HEK293T (cell line): Measurements from ENCODE around the gene TM4SF4.

Experiments
- CTCF ChIA-PET: fragments of 350-600 bp; formaldehyde crosslinking; extraction: SDS; loops from one replicate; lab custom pipeline; 2021; ENCODE audit warnings: antibody characterized with exemption, inconsistent platforms; lab: Yijun Ruan, JAX
- POLR2A ChIA-PET: fragments of 350-600 bp; formaldehyde crosslinking; extraction: SDS; loops from one replicate; lab custom pipeline; 2020; ENCODE audit warnings: antibody characterized with exemption, inconsistent platforms; lab: Yijun Ruan, JAX
- DNase-seq: peaks from one replicate; pipeline ENCODE4 v3.0.0; 2012; ENCODE audit warnings: mixed read lengths; ENCODE audit errors: extremely low spot score
- ARNT ChIP-seq: fragments of 450-650 bp; IDR thresholded peaks from 2 replicates; pipeline ENCODE4 v1.6.1; 2017; ENCODE audit warnings: mild to moderate bottlenecking
- BHLHE40 ChIP-seq: fragments of 450-650 bp; IDR thresholded peaks from 2 replicates; pipeline ENCODE4 v1.6.1; 2016; ENCODE audit warnings: mild to moderate bottlenecking, moderate library complexity, borderline replicate concordance
- CTBP1 ChIP-seq: fragments of 450-650 bp; IDR thresholded peaks from 2 replicates; pipeline ENCODE4 v1.6.1; 2016; ENCODE audit warnings: borderline replicate concordance
- ELF4 ChIP-seq: fragments of 450-650 bp; IDR thresholded peaks from 2 replicates; pipeline ENCODE4 v1.6.1; 2017; ENCODE audit warnings: antibody characterized with exemption
- FOXA1 ChIP-seq: fragments of 450-650 bp; IDR thresholded peaks from 2 replicates; pipeline ENCODE4 v1.6.1; 2016; ENCODE audit warnings: mild to moderate bottlenecking
- FOXK2 ChIP-seq: fragments of 450-650 bp; IDR thresholded peaks from 2 replicates; pipeline ENCODE4 v1.6.1; 2016; ENCODE audit warnings: mild to moderate bottlenecking
- FOXM1 ChIP-seq: fragments of 450-650 bp; IDR thresholded peaks from 2 replicates; pipeline ENCODE4 v1.6.1; 2017; ENCODE audit warnings: mild to moderate bottlenecking, borderline replicate concordance
- HDGF ChIP-seq: fragments of 450-650 bp; IDR thresholded peaks from 2 replicates; pipeline ENCODE4 v1.6.1; 2017; ENCODE audit warnings: antibody characterized with exemption, borderline replicate concordance
- L3MBTL2 ChIP-seq: fragments of 450-650 bp; conservative IDR thresholded peaks from 2 replicates; pipeline ENCODE4 v1.6.1; 2016; ENCODE audit warnings: mild to moderate bottlenecking
- LEF1 ChIP-seq: fragments of 450-650 bp; IDR thresholded peaks from 2 replicates; pipeline ENCODE4 v1.6.1; 2017; ENCODE audit warnings: mild to moderate bottlenecking, borderline replicate concordance
- NFRKB ChIP-seq: fragments of 450-650 bp; IDR thresholded peaks from 2 replicates; pipeline ENCODE4 v1.6.1; 2016; ENCODE audit warnings: mild to moderate bottlenecking, moderate library complexity
- SP1 ChIP-seq: fragments of 450-650 bp; IDR thresholded peaks from 2 replicates; pipeline ENCODE4 v1.6.1; 2017
- SUZ12 ChIP-seq: fragments of 450-650 bp; IDR thresholded peaks from 2 replicates; pipeline ENCODE4 v1.6.1; 2016; ENCODE audit warnings: mild to moderate bottlenecking
- TARDBP ChIP-seq: fragments of 450-650 bp; IDR thresholded peaks from 2 replicates; pipeline ENCODE4 v1.6.1; 2016
- ZNF384 ChIP-seq: fragments of 450-650 bp; IDR thresholded peaks from 2 replicates; pipeline ENCODE4 v1.6.1; 2016
- TF ChIP-seq, protein P1 (sequence below): fragments of 450-650 bp; IDR thresholded peaks from 2 replicates; pipeline ENCODE4 v1.6.1; 2016

The TM4SF4 gene

DNA sequence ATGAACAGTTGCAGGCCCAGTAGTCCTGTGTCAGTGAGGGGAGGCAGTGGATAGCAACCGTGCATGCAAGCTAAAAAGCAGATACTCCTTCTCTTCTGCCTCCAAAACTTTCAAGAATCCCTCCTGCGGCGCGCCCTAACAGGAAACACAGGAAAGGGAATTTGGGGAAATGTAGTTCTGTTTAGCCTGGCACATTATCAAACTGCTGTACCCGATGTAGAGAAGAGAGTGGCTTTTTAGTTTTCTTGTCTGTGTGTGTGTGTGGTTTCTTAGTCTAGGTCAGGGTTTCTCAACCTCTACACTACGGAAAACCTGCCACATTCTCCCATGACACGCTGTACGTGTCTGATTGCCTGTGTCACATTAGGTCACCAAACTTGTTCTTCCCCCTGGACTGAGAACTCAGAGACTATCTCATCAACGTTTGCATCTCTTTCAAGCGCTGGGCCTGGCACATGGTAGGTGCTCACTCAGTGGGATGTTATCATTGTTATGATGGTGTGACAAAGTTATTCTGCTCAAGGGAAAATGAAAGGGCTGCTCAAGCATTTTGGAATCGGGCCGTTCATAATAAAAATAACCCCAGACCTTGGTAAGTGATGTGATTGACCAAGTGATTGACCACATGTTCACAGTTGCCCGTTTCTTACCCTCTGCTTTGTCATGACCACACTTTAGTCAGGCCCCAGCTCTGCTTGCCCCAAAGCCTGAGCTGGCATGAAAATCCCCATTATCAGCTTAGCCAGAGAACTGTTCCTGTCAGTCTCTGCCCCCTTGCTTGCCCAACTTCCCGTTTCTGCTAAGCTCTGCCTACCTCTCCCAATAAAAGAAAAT is 33.2 kb downstream of the TM4SF4 start:
- TF ChIP-seq L3MBTL2 (no peak), BHLHE40 (no peak), SP1 (no peak), NFRKB (no peak), ARNT (no peak), FOXA1 (no peak), TARDBP (no peak), LEF1 (no peak), FOXK2 (no peak), CTBP1 (no peak), ZNF384 (no peak), FOXM1 (no peak), HDGF (no peak), ELF4 (no peak), SUZ12 (no peak)
- TF ChIP-seq, protein P1, sequence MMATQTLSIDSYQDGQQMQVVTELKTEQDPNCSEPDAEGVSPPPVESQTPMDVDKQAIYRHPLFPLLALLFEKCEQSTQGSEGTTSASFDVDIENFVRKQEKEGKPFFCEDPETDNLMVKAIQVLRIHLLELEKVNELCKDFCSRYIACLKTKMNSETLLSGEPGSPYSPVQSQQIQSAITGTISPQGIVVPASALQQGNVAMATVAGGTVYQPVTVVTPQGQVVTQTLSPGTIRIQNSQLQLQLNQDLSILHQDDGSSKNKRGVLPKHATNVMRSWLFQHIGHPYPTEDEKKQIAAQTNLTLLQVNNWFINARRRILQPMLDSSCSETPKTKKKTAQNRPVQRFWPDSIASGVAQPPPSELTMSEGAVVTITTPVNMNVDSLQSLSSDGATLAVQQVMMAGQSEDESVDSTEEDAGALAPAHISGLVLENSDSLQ = no peak
- no peak for DNase-seq
- POLR2A ChIA-PET = no interaction called here
- CTCF ChIA-PET = no interaction called here

- TF ChIP-seq FOXM1 = no peak
- TF ChIP-seq HDGF = no peak
- no peak for TF ChIP-seq ARNT
- no peak for TF ChIP-seq SP1
- no peak for TF ChIP-seq FOXA1
- TF ChIP-seq, protein P1 = no peak
- TF ChIP-seq L3MBTL2 = no peak
- no peak for TF ChIP-seq NFRKB
- TF ChIP-seq BHLHE40 = no peak
- no peak for TF ChIP-seq SUZ12
- TF ChIP-seq CTBP1 = no peak
- ChIA-PET CTCF (interaction anchor here (1.0 kb wide), 1 partner anchor 299 kb away, joined by 5 read pairs; no protein-coding TSS in a partner anchor), POLR2A (interaction anchor here (1.2 kb wide), 1 partner anchor 243 kb away, joined by 3 read pairs; the partner anchor contains the start of gene COMMD2)
- DNase-seq = no peak
Measured at GRCh38 chr3:149509526-149509925, 35.0 kb downstream of the TM4SF4 start.

DNA sequence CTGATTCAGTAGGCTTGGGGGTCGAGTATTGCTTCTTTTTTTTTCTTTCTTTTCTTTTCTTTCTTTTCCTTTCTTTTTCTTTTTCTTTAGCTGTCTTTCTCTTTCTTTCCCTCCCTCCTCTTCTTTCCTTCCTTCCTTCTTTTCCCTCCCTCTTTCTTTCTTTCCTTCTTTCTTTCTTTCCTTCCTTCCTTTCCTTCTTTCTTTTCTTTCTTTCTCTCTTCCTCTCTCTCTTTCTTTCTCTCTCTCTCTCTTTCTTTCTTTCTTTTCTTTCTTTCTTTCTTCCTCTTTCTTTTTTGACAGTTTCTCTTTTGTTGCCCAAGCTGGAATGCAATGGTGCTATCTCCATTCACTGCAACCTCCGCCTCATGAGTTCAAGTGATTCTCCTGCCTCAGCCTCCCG is 36.0 kb downstream of the TM4SF4 start:
- DNase-seq = no peak
- ChIA-PET CTCF (interaction anchor here (1.3 kb wide), 1 partner anchor 261 kb away, joined by 4 read pairs; no protein-coding TSS in a partner anchor), POLR2A (interaction anchor here (1.2 kb wide), 1 partner anchor 242 kb away, joined by 3 read pairs; the partner anchor contains the start of gene COMMD2)
- no peak for TF ChIP-seq NFRKB
- TF ChIP-seq FOXK2 = no peak
- TF ChIP-seq FOXA1 = no peak
- TF ChIP-seq L3MBTL2 = no peak
- TF ChIP-seq ELF4 = no peak
- TF ChIP-seq CTBP1 = no peak
- TF ChIP-seq TARDBP = no peak
- TF ChIP-seq FOXM1 = no peak
- no peak for TF ChIP-seq ZNF384
- no peak for TF ChIP-seq SUZ12
- TF ChIP-seq ARNT = no peak
- no peak for TF ChIP-seq SP1
- no peak for TF ChIP-seq LEF1
- no peak for TF ChIP-seq BHLHE40
- TF ChIP-seq, protein P1 = no peak
- TF ChIP-seq HDGF = no peak

DNA sequence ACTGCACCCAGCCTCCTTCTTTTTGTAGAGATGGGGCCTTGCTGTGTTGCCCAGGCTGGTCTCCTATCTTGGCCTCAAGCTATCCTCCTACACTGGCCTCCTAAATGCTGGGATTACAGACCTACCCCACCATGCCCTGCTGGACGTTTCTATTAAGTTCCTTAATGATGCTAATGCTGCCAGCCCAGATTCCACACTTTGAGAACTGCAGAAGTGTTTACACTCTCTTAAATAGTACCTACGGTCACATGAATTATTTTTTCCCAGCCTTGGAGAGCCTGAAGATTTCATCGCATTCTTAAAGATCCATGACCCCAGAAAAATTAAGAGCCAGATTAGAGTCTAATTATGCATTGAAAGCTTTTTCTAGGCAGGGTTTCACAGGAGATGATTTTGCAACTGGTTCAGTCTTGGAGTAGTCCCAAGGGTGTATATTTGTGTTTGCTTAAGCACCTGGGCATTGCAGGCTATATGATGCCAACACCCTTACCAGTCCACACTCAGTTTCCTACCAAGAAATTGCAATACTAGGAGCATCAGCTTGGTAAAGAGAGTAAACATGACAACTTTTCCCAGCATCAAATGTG is 36.6 kb downstream of the TM4SF4 start:
- ChIA-PET POLR2A (no interaction called here), CTCF (interaction anchor here (0.7 to 1.3 kb wide), 2 partner anchors 78 to 260 kb away, joined by 4 to 6 read pairs; no protein-coding TSS in a partner anchor)
- TF ChIP-seq SP1 (no peak), ARNT (no peak), ZNF384 (no peak), ELF4 (no peak), NFRKB (no peak), FOXM1 (no peak), FOXK2 (no peak), TARDBP (no peak), CTBP1 (no peak)
- DNase-seq = no peak

GRCh38 chr3:149512073-149512782 is 37.7 kb downstream of the TM4SF4 start:
- DNase-seq = peak; percentile 78
- no peak for TF ChIP-seq SP1
- TF ChIP-seq L3MBTL2 = no peak
- peak; percentile 77 for TF ChIP-seq ZNF384
- no peak for TF ChIP-seq FOXA1
- no peak for TF ChIP-seq CTBP1
- ChIA-PET POLR2A (no interaction called here), CTCF (interaction anchor here (0.6 to 1.5 kb wide), 7 partner anchors 28 to 296 kb away, joined by 3 to 6 read pairs (median 4); no protein-coding TSS in a partner anchor)
